Measurements from ENCODE around the gene MRPL14.

The MRPL14 gene

GRCh38 chr6:44072452-44072958 is 54.7 kb downstream of the MRPL14 start:
- Histone ChIP-seq H3K9me2 (replicated peaks; ENCODE audit: low read depth, low read length) (no peaks in the 10 kb centered on the region), H3K36me3 (ENCODE audit: insufficient read depth, low read length) (no peaks in the 10 kb centered on the region), H3K9ac (ENCODE audit: low read depth, low read length, poor library complexity, severe bottlenecking) (peak overlapping the region; percentile 90), H3K4me1 (ENCODE audit: insufficient read depth, low read length, poor library complexity, severe bottlenecking) (peaks cover 36% of the 10 kb centered on the region), H3K4me2 (ENCODE audit: low read depth, low read length, poor library complexity, severe bottlenecking) (peak overlapping the region; percentile 84), H3K4me3 (ENCODE audit: low read length, poor library complexity, severe bottlenecking) (peak overlapping the region; percentile 97), H3K9me3 (ENCODE audit: insufficient read depth, low read depth, low read length) (no peaks in the 10 kb centered on the region), H3K79me2 (ENCODE audit: insufficient read depth, low read length) (peaks cover 10% of the 10 kb centered on the region; the same call in 1 of the 2 replicates), H3K27me3 (ENCODE audit: insufficient read depth, low read length, poor library complexity, severe bottlenecking) (no peaks in the 10 kb centered on the region), H2AFZ (ENCODE audit: low read length) (peak overlapping the region; percentile 89; the same call in 1 of the 2 replicates), H4K20me1 (ENCODE audit: insufficient read depth, low read length, poor library complexity, severe bottlenecking) (no peaks in the 10 kb centered on the region), H3F3A (ENCODE audit: low read depth) (no peaks in the 10 kb centered on the region)
- TF ChIP-seq EZH2phosphoT487 (IDR thresholded peaks at IDR 0.05; ENCODE audit: borderline replicate concordance) (no peak), CTCF (conservative IDR thresholded peaks at IDR 0.05; ENCODE audit: low read length) (no peak)

- Histone ChIP-seq H3K9me2 (replicated peaks; ENCODE audit: low read depth, low read length) (no peaks in the 10 kb centered on the region), H3K4me3 (ENCODE audit: low read length, poor library complexity, severe bottlenecking) (peak overlapping the region; percentile 97), H3K4me1 (ENCODE audit: insufficient read depth, low read length, poor library complexity, severe bottlenecking) (peaks cover 42% of the 10 kb centered on the region), H3K4me2 (ENCODE audit: low read depth, low read length, poor library complexity, severe bottlenecking) (peak overlapping the region; percentile 84), H3F3A (ENCODE audit: low read depth) (no peaks in the 10 kb centered on the region), H3K79me2 (ENCODE audit: insufficient read depth, low read length) (peaks cover 10% of the 10 kb centered on the region; the same call in 1 of the 2 replicates), H3K27me3 (ENCODE audit: insufficient read depth, low read length, poor library complexity, severe bottlenecking) (no peaks in the 10 kb centered on the region), H4K20me1 (ENCODE audit: insufficient read depth, low read length, poor library complexity, severe bottlenecking) (no peaks in the 10 kb centered on the region), H3K36me3 (ENCODE audit: insufficient read depth, low read length) (no peaks in the 10 kb centered on the region), H3K9me3 (ENCODE audit: insufficient read depth, low read depth, low read length) (no peaks in the 10 kb centered on the region), H3K9ac (ENCODE audit: low read depth, low read length, poor library complexity, severe bottlenecking) (peak overlapping the region; percentile 90), H2AFZ (ENCODE audit: low read length) (no peak overlapping the region)
- TF ChIP-seq EZH2phosphoT487 (IDR thresholded peaks at IDR 0.05; ENCODE audit: borderline replicate concordance), result no peak
- TF ChIP-seq CTCF (conservative IDR thresholded peaks at IDR 0.05; ENCODE audit: low read length), result no peak
These were observed 55.4 kb downstream of the MRPL14 start for GRCh38 chr6:44071670-44072451.

DNA sequence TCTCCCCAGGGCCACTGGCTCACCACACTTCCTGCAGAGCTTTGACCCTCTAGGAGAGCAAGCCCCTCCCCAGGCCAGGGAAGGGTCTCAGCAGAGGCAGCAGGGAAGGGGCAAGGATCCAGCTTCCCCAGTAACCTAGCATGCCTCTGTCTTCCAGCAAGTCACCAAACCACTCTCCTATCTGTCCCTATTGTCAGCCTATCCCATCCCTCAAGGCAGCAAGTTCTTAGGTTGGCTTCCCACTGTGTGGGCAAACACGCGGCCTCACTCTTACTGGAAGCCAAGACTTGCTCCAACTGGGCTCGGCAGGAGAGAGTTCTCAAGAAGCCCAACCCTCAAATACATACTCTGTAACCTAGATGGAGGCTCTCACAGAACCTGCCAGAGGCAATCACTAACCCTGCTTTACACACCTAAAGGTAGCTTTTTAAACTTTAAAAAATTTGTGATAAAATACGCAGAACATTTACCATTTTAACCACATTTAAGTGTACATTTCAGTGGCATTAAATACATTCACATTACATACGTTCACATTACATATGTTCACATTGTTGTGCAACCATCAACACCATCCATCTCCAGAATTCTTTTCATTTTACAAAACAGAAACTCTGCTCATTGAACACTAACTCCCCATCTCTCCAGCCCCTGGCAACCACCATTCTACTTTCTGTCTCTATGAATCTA is 58.5 kb downstream of the MRPL14 start:
- TF ChIP-seq EZH2phosphoT487 (IDR thresholded peaks at IDR 0.05; ENCODE audit: borderline replicate concordance) (no peak), CTCF (conservative IDR thresholded peaks at IDR 0.05; ENCODE audit: low read length) (no peak)
- peak overlapping the region; percentile 8 for H3K9ac ChIP-seq (ENCODE audit: low read depth, low read length, poor library complexity, severe bottlenecking)
- no peaks in the 10 kb centered on the region for H3K27me3 ChIP-seq (ENCODE audit: insufficient read depth, low read length, poor library complexity, severe bottlenecking)
- H3K4me1 ChIP-seq (ENCODE audit: insufficient read depth, low read length, poor library complexity, severe bottlenecking), result peaks cover 37% of the 10 kb centered on the region
- no peaks in the 10 kb centered on the region for H3F3A ChIP-seq (ENCODE audit: low read depth)
- no peaks in the 10 kb centered on the region for H3K36me3 ChIP-seq (ENCODE audit: insufficient read depth, low read length)
- H3K9me2 ChIP-seq (replicated peaks; ENCODE audit: low read depth, low read length), result no peaks in the 10 kb centered on the region
- H3K9me3 ChIP-seq (ENCODE audit: insufficient read depth, low read depth, low read length), result no peaks in the 10 kb centered on the region
- peaks cover 10% of the 10 kb centered on the region; the same call in 1 of the 2 replicates for H3K79me2 ChIP-seq (ENCODE audit: insufficient read depth, low read length)
- no peaks in the 10 kb centered on the region for H4K20me1 ChIP-seq (ENCODE audit: insufficient read depth, low read length, poor library complexity, severe bottlenecking)
- H3K4me2 ChIP-seq (ENCODE audit: low read depth, low read length, poor library complexity, severe bottlenecking), result no peak overlapping the region
- no peak overlapping the region for H3K4me3 ChIP-seq (ENCODE audit: low read length, poor library complexity, severe bottlenecking)
- no peak overlapping the region for H2AFZ ChIP-seq (ENCODE audit: low read length)
